Measurements from ENCODE around the gene UBTD2. TPM values are rescaled to one million over a fixed set of nuclear protein-coding genes. Genes with fewer than 3 reads are reported as not detected.

UBTD2 gene
- total and polyA plus RNA-seq, 12 donors, result 7.5 to 11.3 (median 8.9) TPM

GRCh38 chr5:172170251-172170701, 113.3 kb downstream of the UBTD2 start:
- WGBS, 2 donors, result 33 to 45% methylated on average over 9 of the region's 9 CpGs
- H3K27ac ChIP-seq, result peak overlapping the region in 9 of 10 donors; percentile 13 to 84 (median 52)
- DNase-seq (peak; percentile 23 to 45), ATAC-seq (peak; percentile 22 to 82 (median 60))
- H3K27me3 ChIP-seq, result no peaks in the 10 kb centered on the region
- no peak for TF ChIP-seq CTCF (IDR thresholded peaks at IDR 0.05)
- peaks cover 0 to 40% (median 0%) of the 10 kb centered on the region in 9 donors for H3K36me3 ChIP-seq
- intact Hi-C loops (cut with DNase I), result no loop called here
- no peak overlapping the region for H3K4me3 ChIP-seq
- peaks cover 20 to 84% (median 62%) of the 10 kb centered on the region in 9 donors for H3K4me1 ChIP-seq
- no peaks in the 10 kb centered on the region for H3K9me3 ChIP-seq

GRCh38 chr5:172169216-172169615, 114.3 kb downstream of the UBTD2 start:
- ATAC-seq, result no peak
- peaks cover 25 to 84% (median 62%) of the 10 kb centered on the region in 9 donors for H3K4me1 ChIP-seq

GRCh38 chr5:172168311-172168710, 115.3 kb downstream of the UBTD2 start:
- TF ChIP-seq CTCF (IDR thresholded peaks at IDR 0.05), result no peak
- Histone ChIP-seq H3K4me1 (peaks cover 26 to 84% (median 62%) of the 10 kb centered on the region in 9 donors), H3K27me3 (no peaks in the 10 kb centered on the region), H3K9me3 (no peaks in the 10 kb centered on the region), H3K36me3 (peaks cover 0 to 46% (median 0%) of the 10 kb centered on the region in 9 donors), H3K4me3 (no peak overlapping the region), H3K27ac (peak overlapping the region; percentile 24 to 84 (median 72))
- no peak for DNase-seq
- intact Hi-C loops (cut with DNase I), result no loop called here
- ATAC-seq, result peak in 5 of 8 donors; percentile 5 to 16 (median 6)
- WGBS, 2 donors, result 48 to 61% methylated on average over 8 of the region's 8 CpGs

More at GRCh38 chr5:172169216-172169615, 114.3 kb downstream of the UBTD2 start:
- H3K9me3 ChIP-seq, result no peaks in the 10 kb centered on the region
- intact Hi-C loops (cut with DNase I), result no loop called here
- TF ChIP-seq CTCF (IDR thresholded peaks at IDR 0.05), result no peak
- no peak for DNase-seq
- no peaks in the 10 kb centered on the region for H3K27me3 ChIP-seq
- WGBS, 2 donors, result 93 to 98% methylated on average over 2 of the region's 2 CpGs
- peaks cover 0 to 44% (median 0%) of the 10 kb centered on the region in 9 donors for H3K36me3 ChIP-seq
- H3K4me3 ChIP-seq, result no peak overlapping the region
- H3K27ac ChIP-seq, result peak overlapping the region in 3 of 10 donors; percentile 24 to 84 (median 57)

- ATAC-seq, result peak; percentile 18 to 66 (median 52)
- Histone ChIP-seq H3K27me3 (no peaks in the 10 kb centered on the region), H3K4me3 (no peak overlapping the region), H3K9me3 (no peaks in the 10 kb centered on the region), H3K36me3 (peaks cover 0 to 46% (median 0%) of the 10 kb centered on the region in 9 donors), H3K4me1 (peaks cover 28 to 84% (median 62%) of the 10 kb centered on the region in 9 donors), H3K27ac (peak overlapping the region; percentile 24 to 84 (median 72))
- 34% methylated on average over 7 of the region's 7 CpGs for WGBS, 2 donors
- intact Hi-C loops (cut with DNase I), result no loop called here
- TF ChIP-seq CTCF (IDR thresholded peaks at IDR 0.05), result no peak
- peak; percentile 40 to 57 for DNase-seq
Measured at GRCh38 chr5:172167895-172168294, 115.7 kb downstream of the UBTD2 start.
